DND-41 (cell line): Measurements from ENCODE around the gene STARD13.

Source experiments
- ATAC-seq: fragments of 200-7000 bp; cut with Tn5 transposase; 3 replicates; pipeline ENCODE4 v1.9.1; 2021; ENCODE audit warnings: low read depth; ENCODE audit not compliant: insufficient read depth
- DNase-seq: peaks from one replicate; pipeline ENCODE4 v3.0.0-alpha.2; 2020
- H2AFZ ChIP-seq: 2 replicates; pipeline ENCODE4 v1.6.0; 2012; ENCODE audit warnings: low read depth, low read length
- H3K27ac ChIP-seq: 2 replicates; pipeline ENCODE4 v1.5.1; 2012; ENCODE audit warnings: low read length, inconsistent platforms
- H3K27me3 ChIP-seq: fragments of 200-600 bp; sonication (generic); 2 replicates; pipeline ENCODE4 v1.6.0; 2012; ENCODE audit warnings: low read length, mild to moderate bottlenecking, inconsistent platforms; ENCODE audit not compliant: insufficient read depth, poor library complexity
- H3K36me3 ChIP-seq: 2 replicates; pipeline ENCODE4 v1.5.1; 2012; ENCODE audit warnings: low read length, inconsistent platforms; ENCODE audit not compliant: insufficient read depth
- H3K4me1 ChIP-seq: 2 replicates; pipeline ENCODE4 v1.5.1; 2012; ENCODE audit warnings: mild to moderate bottlenecking, low read length; ENCODE audit not compliant: insufficient read depth
- H3K4me2 ChIP-seq: 2 replicates; pipeline ENCODE4 v1.6.0; 2012; ENCODE audit warnings: mild to moderate bottlenecking, moderate library complexity, low read length, inconsistent platforms; ENCODE audit not compliant: insufficient read depth
- H3K4me3 ChIP-seq, 2 experiments: fragments of 200-600 bp in 1 of 2; shearing (Covaris generic) in 1 of 2; 2 replicates each; pipeline ENCODE4 v1.5.1; 2012 to 2016; ENCODE audit warnings: inconsistent platforms in 2 of 2, low read length in 2 of 2, mild to moderate bottlenecking in 2 of 2, low read depth in 1 of 2, moderate library complexity in 1 of 2
- H3K79me2 ChIP-seq: 2 replicates; pipeline ENCODE4 v1.6.0; 2012; ENCODE audit warnings: low read length, inconsistent platforms; ENCODE audit not compliant: insufficient read depth
- H3K9ac ChIP-seq: 2 replicates; pipeline ENCODE4 v1.6.0; 2012; ENCODE audit warnings: low read depth, mild to moderate bottlenecking, inconsistent platforms, low read length, moderate library complexity
- H3K9me3 ChIP-seq: 2 replicates; pipeline ENCODE4 v1.5.1; 2012; ENCODE audit warnings: low read length, moderate library complexity, mild to moderate bottlenecking, inconsistent platforms; ENCODE audit not compliant: insufficient read depth, severe bottlenecking
- H4K20me1 ChIP-seq: 2 replicates; pipeline ENCODE4 v1.6.0; 2012; ENCODE audit warnings: low read length; ENCODE audit not compliant: insufficient read depth
- CTCF ChIP-seq: IDR thresholded peaks from 2 replicates; pipeline ENCODE4 v1.5.1; 2012; ENCODE audit warnings: borderline replicate concordance, low read length, moderate library complexity, mild to moderate bottlenecking; ENCODE audit not compliant: poor library complexity, severe bottlenecking; ENCODE audit errors: extremely low read depth
- EZH2 ChIP-seq: IDR thresholded peaks from 3 replicates; pipeline ENCODE4 v1.6.1; 2012; ENCODE audit warnings: borderline replicate concordance, low read depth, mild to moderate bottlenecking, moderate library complexity, low read length, inconsistent platforms; ENCODE audit not compliant: severe bottlenecking

STARD13 gene

GRCh38 chr13:33318037-33318436 is 32.5 kb upstream of the STARD13 start:
- H3K4me2 ChIP-seq, result no peak overlapping the region
- H3K4me3 ChIP-seq, result no peak overlapping the region
- no peaks in the 10 kb centered on the region for H3K36me3 ChIP-seq
- no peaks in the 10 kb centered on the region for H3K4me1 ChIP-seq
- H4K20me1 ChIP-seq, result no peaks in the 10 kb centered on the region
- ATAC-seq (no peak), DNase-seq (no peak)
- H3K27me3 ChIP-seq, result no peaks in the 10 kb centered on the region
- no peak overlapping the region for H2AFZ ChIP-seq
- H3K79me2 ChIP-seq, result no peaks in the 10 kb centered on the region
- H3K27ac ChIP-seq, result no peak overlapping the region
- TF ChIP-seq EZH2, result no peak
- no peak for TF ChIP-seq CTCF
- no peaks in the 10 kb centered on the region for H3K9me3 ChIP-seq
- no peak overlapping the region for H3K9ac ChIP-seq

- Histone ChIP-seq H3K79me2 (no peaks in the 10 kb centered on the region), H2AFZ (no peak overlapping the region), H3K4me2 (no peak overlapping the region), H3K27ac (no peak overlapping the region), H3K27me3 (no peaks in the 10 kb centered on the region), H3K9me3 (no peaks in the 10 kb centered on the region), H4K20me1 (no peaks in the 10 kb centered on the region), H3K4me3 (no peak overlapping the region), H3K9ac (no peak overlapping the region), H3K4me1 (no peaks in the 10 kb centered on the region), H3K36me3 (no peaks in the 10 kb centered on the region)
- ATAC-seq, result no peak
- no peak for TF ChIP-seq CTCF
- DNase-seq, result no peak
Observed at GRCh38 chr13:33316890-33317289, 31.3 kb upstream of the STARD13 start.

- no peak for ATAC-seq
- Histone ChIP-seq H3K4me1 (no peaks in the 10 kb centered on the region), H3K4me2 (no peak overlapping the region), H2AFZ (no peak overlapping the region), H3K27me3 (no peaks in the 10 kb centered on the region), H3K27ac (no peak overlapping the region), H3K36me3 (no peaks in the 10 kb centered on the region), H3K4me3 (no peak overlapping the region), H3K79me2 (no peaks in the 10 kb centered on the region), H4K20me1 (no peaks in the 10 kb centered on the region), H3K9me3 (no peaks in the 10 kb centered on the region), H3K9ac (no peak overlapping the region)
- no peak for DNase-seq
- TF ChIP-seq EZH2 (no peak), CTCF (no peak)
Observed at GRCh38 chr13:33313504-33313903, 27.9 kb upstream of the STARD13 start.

GRCh38 chr13:33312861-33313212 is 27.3 kb upstream of the STARD13 start:
- Histone ChIP-seq H3K27ac (no peak overlapping the region), H3K9ac (no peak overlapping the region), H3K4me1 (no peaks in the 10 kb centered on the region), H3K9me3 (no peaks in the 10 kb centered on the region), H3K4me3 (no peak overlapping the region), H2AFZ (no peak overlapping the region), H3K4me2 (no peak overlapping the region), H3K79me2 (no peaks in the 10 kb centered on the region), H3K36me3 (no peaks in the 10 kb centered on the region), H4K20me1 (no peaks in the 10 kb centered on the region), H3K27me3 (no peaks in the 10 kb centered on the region)
- no peak for DNase-seq
- no peak for ATAC-seq
- TF ChIP-seq CTCF (no peak), EZH2 (no peak)
